MCF 10A (cell line): Measurements from ENCODE around the gene SECTM1. TPM values are rescaled to one million over a fixed set of nuclear protein-coding genes. Genes with fewer than 3 reads are reported as not detected.

ENCODE experiments used
- BruUV-seq: library from RNA; stranded (reverse); fragments of 400-500 nt; replicated peaks from 2 replicates; lab custom pipeline; 2021; lab: Mats Ljungman, UMichigan
- CTCF ChIA-PET: fragments of 300-600 bp; sonication (Branson Sonifier 250); formaldehyde crosslinking; extraction: SDS; loops from one replicate; lab custom pipeline; 2021; ENCODE audit warnings: antibody characterized with exemption, inconsistent platforms; lab: Yijun Ruan, JAX
- POLR2A ChIA-PET: fragments of 300-600, 350-650 bp; sonication (Branson Sonifier 250); formaldehyde crosslinking; extraction: SDS; loops from one replicate; lab custom pipeline; 2020; ENCODE audit warnings: antibody characterized with exemption, inconsistent platforms; lab: Yijun Ruan, JAX
- DNase-seq: peaks from one replicate; pipeline ENCODE4 v3.0.0-alpha.2; 2018; ENCODE audit not compliant: unreplicated experiment
- H3K27ac Mint-ChIP-seq: one replicate; pipeline ENCODE4 v1.8.0; 2022; ENCODE audit warnings: mild to moderate bottlenecking, low read depth, mixed read lengths; ENCODE audit not compliant: unreplicated experiment
- H3K27me3 Mint-ChIP-seq: one replicate; pipeline ENCODE4 v1.8.0; 2022; ENCODE audit warnings: mixed read lengths; ENCODE audit not compliant: insufficient read depth, unreplicated experiment
- H3K36me3 Mint-ChIP-seq: one replicate; pipeline ENCODE4 v1.8.0; 2022; ENCODE audit warnings: mild to moderate bottlenecking, moderate library complexity, mixed read lengths; ENCODE audit not compliant: insufficient read depth, unreplicated experiment
- H3K4me1 Mint-ChIP-seq: one replicate; pipeline ENCODE4 v1.8.0; 2022; ENCODE audit warnings: mixed read lengths; ENCODE audit not compliant: insufficient read depth, unreplicated experiment
- H3K4me3 Mint-ChIP-seq: one replicate; pipeline ENCODE4 v1.8.0; 2022; ENCODE audit warnings: mild to moderate bottlenecking, moderate library complexity, mixed read lengths; ENCODE audit not compliant: unreplicated experiment
- H3K9me3 Mint-ChIP-seq: one replicate; pipeline ENCODE4 v1.8.0; 2022; ENCODE audit warnings: mixed read lengths; ENCODE audit not compliant: unreplicated experiment
- CTCF ChIP-seq: fragments of 200-600 bp; IDR thresholded peaks from one replicate; pipeline ENCODE4 v1.8.0; 2022; ENCODE audit warnings: antibody characterized with exemption, mild to moderate bottlenecking; ENCODE audit not compliant: unreplicated experiment
- intact Hi-C: fragments of 100-400 bp; cut with micrococcal nuclease; formaldehyde crosslinking; loops from 2 replicates; pipeline ENCODE4 v1.14.1; 2022
- total RNA-seq: library from RNA; stranded (reverse); gene quantifications from 2 replicates; pipeline ENCODE4 v1.2.3, GENCODE V29; 2022

The SECTM1 gene
- total RNA-seq, 1 experiment from 2014 or later = 13.4 TPM

- Mint-ChIP-seq H3K36me3 (peaks cover 5% of the 10 kb centered on the region), H3K27me3 (no peaks in the 10 kb centered on the region), H3K9me3 (no peaks in the 10 kb centered on the region), H3K4me3 (no peak overlapping the region), H3K4me1 (peaks cover 50% of the 10 kb centered on the region), H3K27ac (peak overlapping the region; percentile 61)
- no TSS peak for BruUV-seq
- CTCF ChIA-PET = interaction anchor here (0.7 kb wide), 1 partner anchor 11 kb away, joined by 5 read pairs; no protein-coding TSS in a partner anchor
- POLR2A ChIA-PET = interaction anchor here (1.4 to 3.8 kb wide), 3 partner anchors 22 to 53 kb away, joined by 4 to 49 read pairs (median 38); partner anchors contain the start of gene CSNK1D
- DNase-seq = no peak
- TF ChIP-seq CTCF = no peak
- intact Hi-C loops = no loop called here
These were observed 38.1 kb downstream of the SECTM1 start for GRCh38 chr17:82295472-82295814.

- Mint-ChIP-seq H3K4me3 (peak overlapping the region; percentile 26), H3K27ac (peak overlapping the region; percentile 61), H3K4me1 (peaks cover 43% of the 10 kb centered on the region), H3K27me3 (no peaks in the 10 kb centered on the region), H3K9me3 (no peaks in the 10 kb centered on the region), H3K36me3 (peaks cover 5% of the 10 kb centered on the region)
- BruUV-seq = TSS peak; percentile 17
- intact Hi-C loops = no loop called here
- TF ChIP-seq CTCF = no peak
- no peak for DNase-seq
- POLR2A ChIA-PET = interaction anchor here (0.6 to 1.0 kb wide), 4 partner anchors 11 to 371 kb away, joined by 3 to 5 read pairs (median 4); no protein-coding TSS in a partner anchor
- CTCF ChIA-PET = no interaction called here
These were observed 39.3 kb downstream of the SECTM1 start for GRCh38 chr17:82294064-82294773.

- intact Hi-C loops = no loop called here
- TSS peak; percentile 71 for BruUV-seq
- DNase-seq = peak; percentile 98
- Mint-ChIP-seq H3K9me3 (no peaks in the 10 kb centered on the region), H3K27ac (peak overlapping the region; percentile 51), H3K27me3 (no peaks in the 10 kb centered on the region), H3K36me3 (peaks cover 5% of the 10 kb centered on the region), H3K4me1 (peaks cover 35% of the 10 kb centered on the region), H3K4me3 (peak overlapping the region; percentile 74)
- TF ChIP-seq CTCF = no peak
- POLR2A ChIA-PET = interaction anchor here (0.6 to 2.4 kb wide), 21 partner anchors 8 to 947 kb away, joined by 3 to 16 read pairs (median 4); partner anchors contain the start of genes ANAPC11, CSNK1D and SECTM1
- CTCF ChIA-PET = no interaction called here
These were observed 41.1 kb downstream of the SECTM1 start for GRCh38 chr17:82292251-82293154.
